Inflammatory macrophage treated with lipopolysaccharide for 1 hour (primary cell): ENCODE measurements around the gene SMARCA2.
A peak's percentile ranks its signal among the peaks of the same experiment; 100 is the strongest.

Experiments
- DNase-seq, 2 donors: peaks; one replicate each; pipeline ENCODE4 v3.0.0-alpha.2; 2020 to 2022

SMARCA2 gene

DNA sequence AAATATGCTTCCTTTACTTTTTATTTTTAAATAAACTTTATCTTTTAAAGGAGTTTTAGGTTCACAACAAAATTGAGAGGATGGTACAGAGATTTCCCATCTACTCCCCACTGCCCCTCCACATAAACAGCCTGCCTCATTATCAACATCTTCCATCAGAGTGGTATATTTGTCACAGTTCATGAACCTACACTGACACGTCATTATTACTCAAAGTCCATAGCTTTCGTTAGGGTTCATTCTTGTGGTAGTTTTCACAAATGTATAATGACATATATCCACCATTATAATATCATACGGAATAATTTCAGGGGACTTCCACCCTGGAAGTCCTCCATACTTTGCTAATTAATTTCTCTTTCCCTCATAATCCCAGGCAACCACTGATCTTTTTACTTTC, 204.9 kb downstream of the SMARCA2 start:
- no peak for DNase-seq

GRCh38 chr9:2227144-2227867, 212.2 kb downstream of the SMARCA2 start:
- no peak for DNase-seq

GRCh38 chr9:2228132-2228531, 213.0 kb downstream of the SMARCA2 start:
- DNase-seq = peak in 1 of 2 donors; percentile 6

DNA sequence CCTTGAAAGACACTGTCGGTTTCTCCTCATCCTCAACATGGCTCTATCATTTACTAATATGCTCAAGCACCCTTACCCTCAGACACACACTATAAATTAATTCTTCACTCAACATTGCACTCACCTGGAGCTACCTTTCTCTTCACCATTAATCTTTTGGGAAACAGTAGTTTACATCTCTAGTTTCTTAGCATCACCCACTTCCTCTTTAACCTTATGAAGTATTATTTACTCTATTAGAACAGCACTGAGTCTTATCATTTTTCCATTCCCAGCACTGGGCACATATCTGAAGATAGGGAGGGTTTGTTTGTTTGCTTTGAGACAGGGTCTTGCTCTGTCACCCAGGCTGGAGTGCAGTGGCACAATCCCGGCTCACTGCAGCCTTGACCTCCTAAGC, 213.5 kb downstream of the SMARCA2 start:
- no peak for DNase-seq

DNA sequence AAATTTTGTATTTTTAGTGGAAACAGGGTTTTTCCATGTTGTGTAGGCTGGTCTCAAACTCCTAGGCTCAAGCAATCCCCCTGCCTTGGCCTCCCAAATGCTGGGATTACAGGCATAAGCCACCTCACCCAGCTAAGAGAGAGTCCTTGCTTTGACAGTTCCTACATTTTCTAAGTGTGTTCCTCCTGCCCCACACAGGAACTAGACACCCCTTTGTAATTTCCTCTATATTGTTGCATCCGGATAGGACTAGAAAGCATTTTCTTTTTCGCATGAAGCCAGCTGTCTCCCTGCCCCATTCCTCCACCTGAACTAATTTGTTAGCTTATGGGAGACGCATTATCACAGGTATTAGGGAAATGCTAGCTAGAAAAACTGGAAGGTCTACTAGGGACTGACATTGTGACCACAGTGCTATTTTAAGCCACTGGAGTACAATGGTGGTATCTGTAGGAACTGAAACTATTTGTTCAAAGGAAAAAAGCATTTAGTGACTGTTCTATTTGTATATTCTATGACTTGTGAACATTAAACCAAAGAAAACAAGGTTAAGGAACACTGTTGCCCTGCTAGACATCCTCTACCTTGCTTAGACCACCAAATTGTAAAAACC, 214.1 kb downstream of the SMARCA2 start:
- peak in 1 of 2 donors; percentile 8 for DNase-seq

GRCh38 chr9:2230362-2230761, 215.2 kb downstream of the SMARCA2 start:
- DNase-seq = no peak

GRCh38 chr9:2231101-2231500, 216.0 kb downstream of the SMARCA2 start:
- DNase-seq = no peak

- DNase-seq = no peak
Measured at GRCh38 chr9:2231829-2232228, 216.7 kb downstream of the SMARCA2 start.

DNA sequence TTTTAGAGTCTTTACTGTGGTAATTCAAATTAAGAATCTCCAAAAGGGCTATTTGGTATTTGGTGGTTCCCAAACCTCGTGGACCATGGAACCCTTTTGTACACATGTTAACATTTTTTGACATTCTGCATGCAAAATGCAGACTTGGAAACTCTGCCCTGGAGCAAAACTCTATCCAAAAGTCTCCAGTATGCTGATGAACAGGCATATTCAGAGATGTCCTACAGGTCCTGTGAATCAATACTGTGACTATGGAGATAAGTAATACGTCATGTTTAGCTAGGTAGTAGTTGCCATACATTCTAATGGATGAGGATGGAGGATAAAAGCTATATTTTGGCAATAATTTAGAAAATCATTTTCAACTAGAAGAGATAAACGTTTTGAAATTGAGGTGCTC, 218.1 kb downstream of the SMARCA2 start:
- DNase-seq = no peak

- DNase-seq = no peak
Measured at GRCh38 chr9:2234371-2234893, 219.3 kb downstream of the SMARCA2 start.

GRCh38 chr9:2235623-2236022, 220.5 kb downstream of the SMARCA2 start:
- DNase-seq = no peak

DNA sequence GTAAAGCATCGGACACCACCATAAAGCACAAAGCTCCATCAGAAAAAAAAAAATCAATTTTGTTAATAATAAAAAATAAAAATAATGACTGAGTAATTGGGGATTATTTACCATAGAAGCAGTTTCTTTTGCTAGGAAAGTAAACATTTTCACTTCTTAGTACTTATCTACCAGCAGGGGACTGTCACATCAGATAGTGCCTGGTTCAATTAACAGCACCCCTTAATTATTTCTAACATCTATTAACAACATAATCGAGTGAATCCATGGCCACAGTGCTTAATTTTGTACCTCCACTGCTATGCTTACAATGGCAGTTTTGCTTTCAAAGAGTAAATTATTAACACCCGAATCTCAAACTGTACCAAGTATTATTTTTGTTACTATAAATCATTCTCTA, 221.7 kb downstream of the SMARCA2 start:
- DNase-seq = no peak

DNA sequence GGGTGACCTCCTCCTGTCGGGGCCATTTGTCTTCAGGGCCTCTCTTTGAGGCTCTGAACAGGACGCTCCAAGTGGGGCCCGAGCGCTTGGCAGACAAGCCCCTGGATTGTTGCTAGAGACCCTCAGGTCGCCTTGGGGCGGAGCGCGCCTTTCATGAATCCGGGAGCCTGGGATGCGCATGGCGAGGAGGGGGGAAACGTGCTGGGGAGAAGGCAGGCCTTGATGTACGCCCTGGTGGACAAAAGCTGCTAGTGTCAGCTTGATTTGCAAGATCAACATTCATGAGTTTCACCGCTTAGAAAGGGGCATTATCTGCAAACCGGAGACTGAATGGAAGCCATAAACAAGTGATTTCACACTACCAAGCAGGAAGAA, 226.3 kb downstream of the SMARCA2 start:
- no peak for DNase-seq

- DNase-seq = peak; percentile 45 to 82
Measured at GRCh38 chr9:2241836-2242741, 226.9 kb downstream of the SMARCA2 start.

GRCh38 chr9:2242831-2243330, 227.7 kb downstream of the SMARCA2 start:
- DNase-seq = no peak
